HFF-Myc (cell line): ENCODE results near the gene RPS10.

Experiments used
- DNase-seq: peaks from one replicate; pipeline ENCODE4 v3.0.0-alpha.2; 2011; ENCODE audit warnings: low read depth; ENCODE audit errors: extremely low read depth
- H3K4me3 ChIP-seq: replicated peaks from 2 replicates; pipeline ENCODE4 v1.5.1; 2011; ENCODE audit warnings: low read depth, mild to moderate bottlenecking, control low read depth, low read length
- CTCF ChIP-seq: IDR thresholded peaks from 2 replicates; pipeline ENCODE4 v1.5.1; 2012; ENCODE audit warnings: mild to moderate bottlenecking, low read depth, low read length, control low read depth; ENCODE audit errors: missing control alignments

RPS10 gene

GRCh38 chr6:34425498-34426410, at the start of gene RPS10:
TSS of gene RPS10 (minus strand) at chr6:34426069. CDS start at chr6:34425221, 848 bp downstream.
- peak within 1 kb of the TSS; percentile 98 for H3K4me3 ChIP-seq
- no peak for TF ChIP-seq CTCF
- peak; percentile 76 for DNase-seq

- H3K4me3 ChIP-seq: no peak overlapping the region
- DNase-seq: peak; percentile 37
- TF ChIP-seq CTCF: no peak
These were observed 49.4 kb upstream of the RPS10 start for GRCh38 chr6:34475238-34475682.

GRCh38 chr6:34474754-34475153, 48.9 kb upstream of the RPS10 start:
- TF ChIP-seq CTCF: no peak
- no peak for DNase-seq

GRCh38 chr6:34473967-34474366, 48.1 kb upstream of the RPS10 start:
- H3K4me3 ChIP-seq: no peak overlapping the region
- TF ChIP-seq CTCF: no peak
- DNase-seq: no peak

More at GRCh38 chr6:34474754-34475153, 48.9 kb upstream of the RPS10 start:
- no peak overlapping the region for H3K4me3 ChIP-seq

- DNase-seq: no peak
- no peak overlapping the region for H3K4me3 ChIP-seq
- no peak for TF ChIP-seq CTCF
These were observed 46.6 kb upstream of the RPS10 start for GRCh38 chr6:34472425-34472824.

- no peak for DNase-seq
- H3K4me3 ChIP-seq: no peak overlapping the region
- no peak for TF ChIP-seq CTCF
These were observed 43.6 kb upstream of the RPS10 start for GRCh38 chr6:34469499-34469898.
